WTC11 (cell line): ENCODE results near the gene SNX20. TPM values are rescaled to one million over a fixed set of nuclear protein-coding genes. Genes with fewer than 3 reads are reported as not detected.

Experiments
- ATAC-seq: fragments of 200-7000 bp; cut with Tn5 transposase; 2 replicates; pipeline ENCODE4 v1.10.0; 2021; ENCODE audit warnings: mild to moderate bottlenecking, moderate library complexity
- CTCF ChIA-PET: fragments of 300-600 bp; sonication (Branson Sonifier 250); formaldehyde crosslinking; loops from one replicate; lab custom pipeline; 2021; ENCODE audit warnings: antibody characterized with exemption; lab: Charles Lee
- POLR2A ChIA-PET: fragments of 350-600 bp; sonication (Branson Sonifier 250); formaldehyde crosslinking; loops from one replicate; lab custom pipeline; 2021; ENCODE audit warnings: antibody characterized with exemption; lab: Charles Lee
- DNase-seq: peaks from one replicate; pipeline ENCODE4 v3.0.0; 2021; ENCODE audit warnings: low spot score
- H3K27ac Mint-ChIP-seq: 2 replicates; pipeline ENCODE4 v1.8.0; 2021; ENCODE audit warnings: mixed read lengths
- H3K27me3 Mint-ChIP-seq: 2 replicates; pipeline ENCODE4 v1.8.0; 2021; ENCODE audit warnings: low read depth, mild to moderate bottlenecking, moderate library complexity, mixed read lengths
- H3K36me3 Mint-ChIP-seq: 2 replicates; pipeline ENCODE4 v1.8.0; 2021; ENCODE audit warnings: mixed read lengths
- H3K4me1 Mint-ChIP-seq: 2 replicates; pipeline ENCODE4 v1.8.0; 2022; ENCODE audit warnings: mixed read lengths
- H3K4me3 Mint-ChIP-seq: 2 replicates; pipeline ENCODE4 v1.8.0; 2021; ENCODE audit warnings: mild to moderate bottlenecking, moderate library complexity, mixed read lengths
- H3K9me3 Mint-ChIP-seq: 2 replicates; pipeline ENCODE4 v1.8.0; 2021; ENCODE audit warnings: mixed read lengths
- ATF1 ChIP-seq: sonication (generic); formaldehyde crosslinking; IDR thresholded peaks from 2 replicates; pipeline ENCODE4 v1.8.1; 2023; ENCODE audit warnings: mild to moderate bottlenecking, moderate library complexity, missing genetic modification reagents
- GABPB1 ChIP-seq: sonication (generic); formaldehyde crosslinking; IDR thresholded peaks from 2 replicates; pipeline ENCODE4 v1.8.1; 2023; ENCODE audit warnings: mild to moderate bottlenecking, missing genetic modification reagents
- GRHL2 ChIP-seq: fragments of 250-450 bp; sonication (Bioruptor Pico); IDR thresholded peaks from 2 replicates; pipeline ENCODE4 v1.8.0; 2022; ENCODE audit warnings: mild to moderate bottlenecking, moderate library complexity; ENCODE audit not compliant: insufficient replicate concordance, severe bottlenecking
- HMGA2 ChIP-seq: fragments of 250-450 bp; sonication (Bioruptor Pico); IDR thresholded peaks from 2 replicates; pipeline ENCODE4 v1.4.0; 2021; ENCODE audit warnings: mild to moderate bottlenecking, moderate library complexity
- MAX ChIP-seq: sonication (generic); formaldehyde crosslinking; IDR thresholded peaks from 2 replicates; pipeline ENCODE4 v1.8.0; 2022; ENCODE audit warnings: mild to moderate bottlenecking, missing genetic modification reagents
- MXD4 ChIP-seq: fragments of 250-450 bp; sonication (Bioruptor Pico); IDR thresholded peaks from 2 replicates; pipeline ENCODE4 v1.8.0; 2021; ENCODE audit warnings: mild to moderate bottlenecking, moderate library complexity, borderline replicate concordance
- NR2C2 ChIP-seq: sonication (generic); formaldehyde crosslinking; IDR thresholded peaks from 2 replicates; pipeline ENCODE4 v1.8.0; 2022; ENCODE audit warnings: mild to moderate bottlenecking, missing genetic modification reagents
- NR3C1 ChIP-seq: sonication (generic); formaldehyde crosslinking; conservative IDR thresholded peaks from 2 replicates; pipeline ENCODE4 v1.8.1; 2023; ENCODE audit warnings: low read depth, mild to moderate bottlenecking, missing genetic modification reagents
- RELA ChIP-seq: sonication (generic); formaldehyde crosslinking; IDR thresholded peaks from 2 replicates; pipeline ENCODE4 v1.8.1; 2022; ENCODE audit warnings: missing genetic modification reagents, mild to moderate bottlenecking, borderline replicate concordance
- RORB ChIP-seq: fragments of 250-450 bp; sonication (Bioruptor Pico); IDR thresholded peaks from 2 replicates; pipeline ENCODE4 v1.9.0; 2021; ENCODE audit warnings: mild to moderate bottlenecking
- SMAD3 ChIP-seq: sonication (generic); formaldehyde crosslinking; IDR thresholded peaks from 2 replicates; pipeline ENCODE4 v1.8.0; 2022; ENCODE audit warnings: missing genetic modification reagents, mild to moderate bottlenecking, borderline replicate concordance
- SMAD4 ChIP-seq: sonication (generic); formaldehyde crosslinking; IDR thresholded peaks from 2 replicates; pipeline ENCODE4 v1.8.0; 2022; ENCODE audit warnings: mild to moderate bottlenecking, missing genetic modification reagents
- SOX15 ChIP-seq: fragments of 250-450 bp; sonication (Bioruptor Pico); IDR thresholded peaks from 2 replicates; pipeline ENCODE4 v1.9.0; 2021; ENCODE audit warnings: mild to moderate bottlenecking
- STAT6 ChIP-seq: sonication (generic); formaldehyde crosslinking; conservative IDR thresholded peaks from 2 replicates; pipeline ENCODE4 v1.8.1; 2023; ENCODE audit warnings: mild to moderate bottlenecking, low read depth, missing genetic modification reagents, moderate library complexity
- TCF7 ChIP-seq: sonication (generic); formaldehyde crosslinking; IDR thresholded peaks from 2 replicates; pipeline ENCODE4 v1.8.0; 2022; ENCODE audit warnings: mild to moderate bottlenecking, low read depth, missing genetic modification reagents, moderate library complexity
- TEAD4 ChIP-seq: sonication (generic); formaldehyde crosslinking; IDR thresholded peaks from 2 replicates; pipeline ENCODE4 v1.8.0; 2022; ENCODE audit warnings: mild to moderate bottlenecking, missing genetic modification reagents
- USF2 ChIP-seq: sonication (generic); formaldehyde crosslinking; IDR thresholded peaks from 2 replicates; pipeline ENCODE4 v1.8.1; 2023; ENCODE audit warnings: mild to moderate bottlenecking, missing genetic modification reagents, moderate library complexity
- ZBTB21 ChIP-seq: sonication (generic); formaldehyde crosslinking; IDR thresholded peaks from 2 replicates; pipeline ENCODE4 v1.8.1; 2023; ENCODE audit warnings: mild to moderate bottlenecking, missing genetic modification reagents, borderline replicate concordance
- ZMAT4 ChIP-seq: fragments of 250-450 bp; sonication (Bioruptor Pico); IDR thresholded peaks from 2 replicates; pipeline ENCODE4 v1.9.0; 2021; ENCODE audit warnings: mild to moderate bottlenecking
- ZNF425 ChIP-seq: fragments of 250-450 bp; sonication (Bioruptor Pico); conservative IDR thresholded peaks from 2 replicates; pipeline ENCODE4 v1.9.0; 2021; ENCODE audit warnings: mild to moderate bottlenecking
- ZSCAN18 ChIP-seq: fragments of 250-450 bp; sonication (Bioruptor Pico); IDR thresholded peaks from 2 replicates; pipeline ENCODE4 v2.1.2; 2022; ENCODE audit warnings: mild to moderate bottlenecking, moderate library complexity
- total RNA-seq: library from RNA; stranded (reverse); gene quantifications from 3 replicates; pipeline ENCODE4 v1.2.3, GENCODE V29; 2021

The SNX20 gene
- total RNA-seq, 1 experiment from 2014 or later, result not detected

GRCh38 chr16:50641818-50642187, 39.3 kb downstream of the SNX20 start (continued):
- TF ChIP-seq TEAD4 (CRISPR knock-in tag) (no peak), ATF1 (CRISPR knock-in tag) (no peak), USF2 (CRISPR knock-in tag) (no peak), ZBTB21 (no peak), GABPB1 (no peak), STAT6 (CRISPR knock-in tag) (no peak), SMAD4 (CRISPR knock-in tag) (no peak), TCF7 (CRISPR knock-in tag) (no peak), MAX (CRISPR knock-in tag) (no peak), RELA (CRISPR knock-in tag) (no peak)

- ChIA-PET POLR2A (no interaction called here), CTCF (interaction anchor here (1.7 kb wide), 1 partner anchor 47 kb away, joined by 6 read pairs; no protein-coding TSS in a partner anchor)
- ATAC-seq (no peak), DNase-seq (no peak)
- H3K27ac Mint-ChIP-seq, result no peak overlapping the region
- no peaks in the 10 kb centered on the region for H3K27me3 Mint-ChIP-seq
- no peak overlapping the region for H3K4me3 Mint-ChIP-seq
- no peak for TF ChIP-seq ZMAT4 (CRISPR knock-in tag)
- no peak for TF ChIP-seq RORB (CRISPR knock-in tag)
- TF ChIP-seq MXD4 (CRISPR knock-in tag), result no peak
- TF ChIP-seq SOX15 (CRISPR knock-in tag), result no peak
- TF ChIP-seq ZSCAN18 (CRISPR knock-in tag), result no peak
- no peak for TF ChIP-seq ZBTB21
- TF ChIP-seq HMGA2 (CRISPR knock-in tag), result no peak
- H3K9me3 Mint-ChIP-seq, result no peaks in the 10 kb centered on the region
- H3K4me1 Mint-ChIP-seq, result peaks cover 14% of the 10 kb centered on the region
- no peaks in the 10 kb centered on the region for H3K36me3 Mint-ChIP-seq
Observed at GRCh38 chr16:50640919-50641817, 39.9 kb downstream of the SNX20 start.

GRCh38 chr16:50640391-50640790, 40.7 kb downstream of the SNX20 start:
- no peak overlapping the region for H3K4me3 Mint-ChIP-seq
- no peaks in the 10 kb centered on the region for H3K9me3 Mint-ChIP-seq
- H3K27me3 Mint-ChIP-seq, result no peaks in the 10 kb centered on the region
- H3K36me3 Mint-ChIP-seq, result no peaks in the 10 kb centered on the region
- ChIA-PET CTCF (interaction anchor here (0.6 to 1.7 kb wide), 4 partner anchors 46 to 166 kb away, joined by 3 to 6 read pairs (median 4); no protein-coding TSS in a partner anchor), POLR2A (no interaction called here)
- H3K27ac Mint-ChIP-seq, result no peak overlapping the region
- H3K4me1 Mint-ChIP-seq, result peaks cover 8% of the 10 kb centered on the region
- DNase-seq (no peak), ATAC-seq (no peak)
- TF ChIP-seq STAT6 (CRISPR knock-in tag), result no peak
- no peak for TF ChIP-seq GRHL2
- no peak for TF ChIP-seq NR3C1 (CRISPR knock-in tag)
- no peak for TF ChIP-seq NR2C2
- no peak for TF ChIP-seq MXD4 (CRISPR knock-in tag)
- no peak for TF ChIP-seq SMAD3 (CRISPR knock-in tag)
- TF ChIP-seq ZNF425, result no peak
